Raji (cell line): ENCODE measurements around the gene GPLD1.

Experiments
- POLR2A ChIP-seq: IDR thresholded peaks from 2 replicates; pipeline ENCODE4 v1.6.1; 2011; ENCODE audit warnings: low read depth, low read length, control low read depth; ENCODE audit not compliant: insufficient read depth

The GPLD1 gene

GRCh38 chr6:24480705-24481104, 8.7 kb downstream of the GPLD1 start:
- TF ChIP-seq POLR2A, result no peak

- no peak for TF ChIP-seq POLR2A
Measured at GRCh38 chr6:24478903-24479302, 10.5 kb downstream of the GPLD1 start.

- no peak for TF ChIP-seq POLR2A
Measured at GRCh38 chr6:24477070-24477469, 12.3 kb downstream of the GPLD1 start.

- TF ChIP-seq POLR2A, result no peak
Measured at GRCh38 chr6:24476631-24477030, 12.7 kb downstream of the GPLD1 start.

DNA sequence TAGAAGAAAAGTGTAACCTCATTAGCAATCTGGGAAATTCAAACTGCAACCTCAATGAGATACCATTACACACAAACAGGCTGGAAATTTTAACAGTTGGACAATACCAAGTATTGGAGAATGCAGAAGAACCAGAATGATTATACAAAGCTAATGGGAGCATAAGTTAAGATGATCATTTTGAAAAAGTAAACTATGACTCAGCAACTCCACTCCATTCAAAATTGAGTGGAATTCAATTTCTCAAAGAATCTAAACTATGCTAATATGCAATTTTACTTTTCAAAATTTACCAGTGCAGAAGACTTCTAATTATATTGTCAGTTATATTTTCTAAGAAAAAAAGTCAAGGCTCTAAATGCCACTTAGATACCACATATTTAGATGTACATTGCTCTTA, 17.2 kb downstream of the GPLD1 start:
- TF ChIP-seq POLR2A, result no peak

DNA sequence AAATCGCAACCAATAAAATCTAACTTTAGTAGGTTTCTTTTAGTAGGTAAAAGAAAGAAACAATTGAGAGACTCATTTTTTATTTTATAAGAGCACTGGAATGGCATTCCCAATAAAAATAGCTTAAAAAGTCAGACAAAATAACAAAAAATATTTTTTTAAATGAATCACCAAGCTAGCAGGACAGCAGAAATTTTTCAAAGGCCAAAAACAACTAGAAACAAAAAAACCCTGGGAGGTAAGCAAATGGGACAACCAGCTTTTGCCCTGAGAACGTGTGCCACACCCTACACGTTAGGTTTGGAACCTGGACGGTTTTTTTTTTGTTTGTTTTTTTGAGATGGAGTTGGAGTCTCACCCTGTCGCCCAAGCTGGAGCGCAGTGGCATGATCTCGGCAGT, 19.6 kb downstream of the GPLD1 start:
- TF ChIP-seq POLR2A, result no peak

DNA sequence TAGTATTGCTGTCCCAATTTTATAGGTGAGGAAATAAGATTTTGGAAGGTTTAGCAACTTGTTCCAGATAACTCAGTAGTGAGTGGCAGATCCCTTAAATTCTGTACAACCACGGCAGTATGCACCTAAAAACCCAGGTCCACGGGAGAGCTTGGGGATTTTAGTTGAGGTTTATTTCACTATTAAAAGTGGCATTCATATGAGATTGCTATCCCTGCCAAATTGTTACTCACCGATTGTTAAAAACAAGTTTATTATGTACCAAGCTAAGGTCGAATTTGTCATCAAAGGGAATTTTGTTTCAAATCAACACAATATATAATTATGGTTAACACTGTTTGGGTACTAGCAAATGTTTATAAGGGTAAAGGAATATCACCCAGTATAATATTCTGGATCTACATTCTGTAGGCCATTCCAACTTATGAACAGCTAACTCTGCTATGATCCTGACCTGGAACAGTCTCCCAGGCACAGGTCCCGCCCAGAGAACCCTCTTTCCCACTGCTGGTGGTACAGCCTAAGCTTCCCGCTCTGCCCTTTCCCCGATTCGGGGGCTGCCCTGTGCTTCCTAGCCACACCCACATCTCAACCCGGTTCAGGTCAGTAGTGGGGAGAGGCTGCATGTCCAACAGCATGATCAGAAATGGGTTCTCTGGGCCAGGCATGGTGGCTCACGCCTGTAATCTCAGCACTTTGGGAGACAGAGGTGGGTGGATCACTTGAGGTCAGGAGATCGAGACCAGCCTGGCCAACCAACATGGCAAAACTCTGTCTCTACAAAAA, 24.9 kb downstream of the GPLD1 start:
- no peak for TF ChIP-seq POLR2A

DNA sequence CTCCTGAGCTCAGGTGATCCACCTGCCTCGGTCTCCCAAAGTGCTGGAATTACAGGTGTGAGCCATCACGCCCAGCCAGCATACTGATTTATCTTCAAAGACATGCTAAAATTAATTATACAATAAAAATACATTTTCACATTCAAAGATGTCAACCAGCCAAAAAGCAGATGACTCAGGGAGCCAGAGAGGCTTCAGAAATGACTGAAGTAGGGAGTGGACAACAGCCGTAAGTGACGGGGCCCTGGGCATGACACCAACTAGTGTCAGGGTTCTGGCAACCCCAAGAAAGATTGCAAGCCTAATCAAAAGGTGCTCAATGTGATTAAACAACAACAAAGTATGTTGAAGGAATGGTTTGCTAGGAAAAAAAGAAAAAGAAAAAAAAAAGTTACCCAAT, 28.4 kb downstream of the GPLD1 start:
- no peak for TF ChIP-seq POLR2A

DNA sequence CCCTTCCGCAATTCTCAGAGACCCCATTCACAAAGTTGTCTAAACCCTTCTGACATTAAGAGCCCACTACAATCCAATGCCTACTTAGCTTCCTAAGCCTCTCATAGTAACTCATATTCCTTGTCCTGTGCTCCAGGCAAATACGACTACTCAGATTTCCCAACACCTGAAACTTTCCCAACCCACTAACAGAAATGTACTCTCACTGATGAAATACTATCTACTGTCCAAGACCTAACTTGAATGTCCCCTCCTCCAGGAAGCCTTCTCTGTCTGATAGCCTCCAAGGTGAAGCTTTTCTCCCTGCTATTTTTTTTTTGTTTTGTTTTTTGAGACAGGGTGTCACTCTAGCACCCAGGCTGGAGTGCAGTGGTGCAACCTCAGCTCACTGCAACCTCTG, 30.4 kb downstream of the GPLD1 start:
- no peak for TF ChIP-seq POLR2A

- no peak for TF ChIP-seq POLR2A
Measured at GRCh38 chr6:24458134-24458533, 31.2 kb downstream of the GPLD1 start.

GRCh38 chr6:24455061-24455460, 34.3 kb downstream of the GPLD1 start:
- TF ChIP-seq POLR2A, result no peak

DNA sequence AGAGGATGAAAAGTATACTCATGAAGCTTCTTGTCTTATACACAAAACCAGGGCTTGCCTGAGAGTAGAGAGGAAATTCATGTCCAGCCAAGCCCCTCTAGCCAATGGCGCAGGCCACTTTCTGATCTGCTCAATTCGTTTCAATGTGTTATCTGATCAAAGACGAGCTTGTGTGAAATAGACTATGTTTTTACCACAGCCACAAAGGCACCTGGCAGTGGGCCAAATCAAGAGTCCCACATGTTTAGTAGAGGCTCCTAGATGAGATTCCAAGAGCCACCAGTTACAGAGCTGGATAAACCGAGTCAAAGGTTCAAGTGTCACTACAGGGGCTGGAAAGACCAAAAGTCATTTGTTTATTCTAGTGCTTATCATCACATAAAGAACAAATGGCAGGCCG, 34.9 kb downstream of the GPLD1 start:
- TF ChIP-seq POLR2A, result no peak

DNA sequence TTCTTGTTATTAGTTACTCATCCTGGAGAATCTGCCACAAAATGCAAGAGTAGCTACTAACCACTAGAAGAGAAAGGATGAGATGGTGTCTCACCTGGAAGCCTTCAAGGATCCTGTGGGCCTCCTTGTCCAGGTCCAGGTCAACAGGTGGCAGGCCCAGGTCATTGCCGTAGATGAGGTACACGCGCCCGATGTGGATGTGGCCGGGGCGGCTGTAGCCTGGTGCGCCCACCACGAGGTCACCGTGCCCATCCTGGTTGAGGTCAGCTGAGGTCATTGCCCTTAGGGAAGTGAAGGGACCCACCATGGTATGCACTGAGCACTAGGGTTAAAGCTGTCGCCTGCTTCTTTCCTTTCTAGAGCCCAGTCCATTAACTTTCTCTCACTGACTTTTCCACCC, 35.5 kb downstream of the GPLD1 start:
- no peak for TF ChIP-seq POLR2A

GRCh38 chr6:24451581-24452388, 37.6 kb downstream of the GPLD1 start:
- TF ChIP-seq POLR2A, result no peak

DNA sequence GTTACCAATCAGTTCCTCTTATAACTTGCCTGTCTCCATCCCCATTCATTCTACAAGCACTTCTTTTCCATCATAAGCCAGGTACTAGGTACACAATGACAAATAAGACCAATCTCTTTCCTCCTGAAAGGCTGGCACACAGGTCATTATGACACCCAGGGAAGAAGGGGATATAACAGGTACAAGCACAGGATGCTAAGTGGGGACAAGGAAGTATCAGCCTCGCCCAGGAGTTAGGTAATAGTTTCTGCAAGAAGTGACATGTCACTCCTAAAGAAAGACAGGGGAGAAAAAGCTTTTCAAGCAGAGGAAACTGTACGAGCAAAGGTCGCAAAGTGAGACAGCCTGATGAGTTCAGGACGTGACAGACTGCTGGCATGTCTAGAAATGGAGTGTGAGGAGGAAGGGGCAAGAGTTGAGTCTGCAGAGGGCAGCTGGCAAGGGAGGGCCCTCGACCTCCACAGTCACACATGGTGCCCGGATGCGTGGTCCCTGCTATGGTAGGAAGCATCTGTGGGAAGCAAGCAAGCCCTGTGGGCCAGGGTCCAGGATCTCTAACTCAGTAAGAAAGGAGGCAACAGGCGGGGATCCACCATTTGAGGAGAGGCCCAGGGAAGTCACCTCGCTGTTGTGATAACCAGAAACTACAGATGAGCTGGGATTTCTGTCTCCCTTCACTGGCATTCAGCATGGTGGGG, 40.4 kb downstream of the GPLD1 start:
- TF ChIP-seq POLR2A, result no peak

DNA sequence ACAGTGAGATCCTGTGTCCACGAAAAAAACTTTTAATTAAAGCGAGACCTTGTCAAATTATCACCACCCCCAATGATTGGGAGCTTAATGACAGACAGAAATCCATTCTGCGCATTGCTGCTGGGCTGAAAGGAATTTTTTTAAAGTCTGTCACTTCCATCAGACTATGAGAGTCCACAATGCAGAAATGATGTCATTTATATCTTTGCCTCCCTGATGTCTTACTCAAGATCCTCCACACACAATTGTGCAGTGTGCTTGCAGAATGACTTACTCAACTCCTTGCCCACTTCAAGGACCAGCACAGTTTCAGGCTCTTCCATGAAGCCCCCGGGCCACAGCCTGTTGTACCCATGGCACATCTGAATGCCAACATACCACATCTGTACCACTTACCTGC, 41.0 kb downstream of the GPLD1 start:
- no peak for TF ChIP-seq POLR2A
